OCI-LY1 (cell line): Measurements from ENCODE around the gene RAB7B.

ENCODE experiments used
- H2AFZ ChIP-seq: fragments of 200-600 bp; sonication (generic), shearing (Covaris generic); 2 replicates; pipeline ENCODE4 v1.6.0; 2014; ENCODE audit warnings: antibody characterized with exemption, mild to moderate bottlenecking, low read length
- H3F3A ChIP-seq: fragments of 200-600 bp; sonication (generic), shearing (Covaris generic); 2 replicates; pipeline ENCODE4 v1.6.0; 2014; ENCODE audit warnings: mild to moderate bottlenecking, antibody characterized with exemption, low read length, moderate library complexity; ENCODE audit not compliant: insufficient read depth
- H3K27ac ChIP-seq: fragments of 200-600 bp; sonication (generic); 2 replicates; pipeline ENCODE4 v1.5.1; 2014; ENCODE audit warnings: low read length, mixed run types, mild to moderate bottlenecking, low read depth; ENCODE audit not compliant: poor library complexity, severe bottlenecking
- H3K27me3 ChIP-seq: fragments of 200-600 bp; sonication (generic); 2 replicates; pipeline ENCODE4 v1.6.0; 2014; ENCODE audit warnings: antibody characterized with exemption, mild to moderate bottlenecking, low read length, moderate library complexity; ENCODE audit not compliant: insufficient read depth
- H3K36me3 ChIP-seq: fragments of 200-600 bp; sonication (generic); 2 replicates; pipeline ENCODE4 v1.6.1; 2014; ENCODE audit warnings: mild to moderate bottlenecking, antibody characterized with exemption, low read length, moderate library complexity, mixed read lengths; ENCODE audit not compliant: insufficient read depth
- H3K4me1 ChIP-seq: fragments of 200-600 bp; sonication (generic); 2 replicates; pipeline ENCODE4 v1.5.1; 2014; ENCODE audit warnings: mild to moderate bottlenecking, low read length, moderate library complexity; ENCODE audit not compliant: insufficient read depth, severe bottlenecking
- H3K4me2 ChIP-seq: fragments of 200-600 bp; sonication (generic), shearing (Covaris generic); 2 replicates; pipeline ENCODE4 v1.6.1; 2014; ENCODE audit warnings: low read length
- H3K4me3 ChIP-seq: fragments of 200-600 bp; sonication (generic); 2 replicates; pipeline ENCODE4 v1.5.1; 2014; ENCODE audit warnings: low read length, low read depth, mild to moderate bottlenecking, mixed read lengths; ENCODE audit not compliant: poor library complexity, severe bottlenecking
- H3K79me2 ChIP-seq: fragments of 200-600 bp; shearing (Covaris generic); 2 replicates; pipeline ENCODE4 v1.6.1; 2016; ENCODE audit warnings: mixed run types, low read length, mixed read lengths; ENCODE audit not compliant: insufficient read depth
- H3K9ac ChIP-seq: fragments of 200-600 bp; sonication (generic), shearing (Covaris generic); 2 replicates; pipeline ENCODE4 v1.6.1; 2014; ENCODE audit warnings: mild to moderate bottlenecking, low read length, mixed read lengths
- H3K9me2 ChIP-seq: fragments of 200-600 bp; sonication (generic), shearing (Covaris generic); 2 replicates; pipeline ENCODE4 v1.6.1; 2014; ENCODE audit warnings: low read depth, mild to moderate bottlenecking, low read length, mixed read lengths
- H3K9me3 ChIP-seq: fragments of 200-600 bp; shearing (Covaris generic); 2 replicates; pipeline ENCODE4 v1.6.1; 2014; ENCODE audit warnings: low read length, mixed read lengths
- H4K20me1 ChIP-seq: fragments of 200-600 bp; sonication (generic), shearing (Covaris generic); 2 replicates; pipeline ENCODE4 v1.6.0; 2016; ENCODE audit warnings: mild to moderate bottlenecking, low read length; ENCODE audit not compliant: insufficient read depth
- EZH2 ChIP-seq: fragments of 200-600 bp; sonication (generic), shearing (Covaris generic); IDR thresholded peaks from 2 replicates; pipeline ENCODE4 v1.8.0; 2017; ENCODE audit warnings: borderline replicate concordance, mixed run types, mild to moderate bottlenecking, antibody characterized with exemption, low read length, moderate library complexity, mixed read lengths
- TF ChIP-seq, protein P1 (sequence below): fragments of 200-600 bp; sonication (generic), shearing (Covaris generic); IDR thresholded peaks from 2 replicates; pipeline ENCODE4 v1.5.1; 2017; ENCODE audit warnings: mild to moderate bottlenecking, antibody characterized with exemption, low read length, moderate library complexity, mixed read lengths

RAB7B gene

GRCh38 chr1:206039046-206039973 is 36.1 kb upstream of the RAB7B start:
- no peak overlapping the region for H2AFZ ChIP-seq
- H3K27me3 ChIP-seq = no peaks in the 10 kb centered on the region
- no peaks in the 10 kb centered on the region for H3K36me3 ChIP-seq
- no peak for TF ChIP-seq EZH2
- TF ChIP-seq, protein P1, sequence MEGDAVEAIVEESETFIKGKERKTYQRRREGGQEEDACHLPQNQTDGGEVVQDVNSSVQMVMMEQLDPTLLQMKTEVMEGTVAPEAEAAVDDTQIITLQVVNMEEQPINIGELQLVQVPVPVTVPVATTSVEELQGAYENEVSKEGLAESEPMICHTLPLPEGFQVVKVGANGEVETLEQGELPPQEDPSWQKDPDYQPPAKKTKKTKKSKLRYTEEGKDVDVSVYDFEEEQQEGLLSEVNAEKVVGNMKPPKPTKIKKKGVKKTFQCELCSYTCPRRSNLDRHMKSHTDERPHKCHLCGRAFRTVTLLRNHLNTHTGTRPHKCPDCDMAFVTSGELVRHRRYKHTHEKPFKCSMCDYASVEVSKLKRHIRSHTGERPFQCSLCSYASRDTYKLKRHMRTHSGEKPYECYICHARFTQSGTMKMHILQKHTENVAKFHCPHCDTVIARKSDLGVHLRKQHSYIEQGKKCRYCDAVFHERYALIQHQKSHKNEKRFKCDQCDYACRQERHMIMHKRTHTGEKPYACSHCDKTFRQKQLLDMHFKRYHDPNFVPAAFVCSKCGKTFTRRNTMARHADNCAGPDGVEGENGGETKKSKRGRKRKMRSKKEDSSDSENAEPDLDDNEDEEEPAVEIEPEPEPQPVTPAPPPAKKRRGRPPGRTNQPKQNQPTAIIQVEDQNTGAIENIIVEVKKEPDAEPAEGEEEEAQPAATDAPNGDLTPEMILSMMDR = no peak
- no peaks in the 10 kb centered on the region for H3F3A ChIP-seq
- no peaks in the 10 kb centered on the region for H3K79me2 ChIP-seq
- no peaks in the 10 kb centered on the region for H3K9me3 ChIP-seq
- no peak overlapping the region for H3K9ac ChIP-seq
- H4K20me1 ChIP-seq = no peaks in the 10 kb centered on the region
- H3K9me2 ChIP-seq = no peaks in the 10 kb centered on the region
- H3K27ac ChIP-seq = peak overlapping the region; percentile 52
- H3K4me2 ChIP-seq = peak overlapping the region; percentile 11; the same call in 1 of the 2 replicates
- peaks cover 78% of the 10 kb centered on the region for H3K4me1 ChIP-seq
- H3K4me3 ChIP-seq = no peak overlapping the region

DNA sequence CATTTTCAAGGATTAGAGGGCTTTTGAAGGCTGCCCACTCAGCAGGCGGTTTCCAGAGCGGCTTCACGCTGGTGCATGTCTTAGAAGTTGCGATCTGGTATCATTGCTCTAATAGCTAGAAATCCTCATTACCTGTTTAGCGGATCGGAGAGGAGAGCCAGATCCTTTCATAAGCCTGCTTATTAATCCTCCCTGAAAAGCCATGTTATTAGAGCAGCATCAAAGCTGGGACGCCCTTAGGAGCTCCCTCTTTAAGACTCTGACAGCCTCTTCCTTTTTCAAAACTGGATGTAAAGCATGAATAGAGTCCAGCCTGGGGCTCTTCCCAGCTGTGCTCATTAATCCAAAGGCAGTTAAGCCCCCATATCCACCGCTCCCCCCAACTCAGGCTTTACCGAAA is 34.4 kb upstream of the RAB7B start:
- Histone ChIP-seq H2AFZ (no peak overlapping the region), H3F3A (no peaks in the 10 kb centered on the region), H3K4me1 (peaks cover 69% of the 10 kb centered on the region), H4K20me1 (no peaks in the 10 kb centered on the region), H3K79me2 (no peaks in the 10 kb centered on the region), H3K9me3 (no peaks in the 10 kb centered on the region), H3K4me2 (no peak overlapping the region), H3K36me3 (no peaks in the 10 kb centered on the region), H3K9ac (no peak overlapping the region), H3K4me3 (no peak overlapping the region), H3K27ac (peak overlapping the region; percentile 80), H3K27me3 (no peaks in the 10 kb centered on the region), H3K9me2 (no peaks in the 10 kb centered on the region)
- TF ChIP-seq, protein P1 = no peak
- no peak for TF ChIP-seq EZH2

- Histone ChIP-seq H3K36me3 (no peaks in the 10 kb centered on the region), H2AFZ (peak overlapping the region; percentile 46; the same call in 1 of the 2 replicates), H3K4me2 (peak overlapping the region; percentile 39; the same call in 1 of the 2 replicates), H3K4me3 (no peak overlapping the region), H4K20me1 (no peaks in the 10 kb centered on the region), H3K9me3 (no peaks in the 10 kb centered on the region), H3K79me2 (no peaks in the 10 kb centered on the region), H3K9me2 (no peaks in the 10 kb centered on the region), H3K4me1 (peaks cover 69% of the 10 kb centered on the region), H3K27ac (peak overlapping the region; percentile 80), H3K9ac (peak overlapping the region; percentile 23; the same call in 1 of the 2 replicates), H3F3A (no peaks in the 10 kb centered on the region), H3K27me3 (no peaks in the 10 kb centered on the region)
- TF ChIP-seq EZH2 = no peak
- TF ChIP-seq, protein P1 = no peak
These were observed 33.7 kb upstream of the RAB7B start for GRCh38 chr1:206036663-206037455.
